Aorta (tissue), 5 donors: Measurements from ENCODE around the gene INTS7. TPM values are rescaled to one million over a fixed set of nuclear protein-coding genes. Genes with fewer than 3 reads are reported as not detected.

Experiments used
- ATAC-seq: fragments of 200-7000 bp; cut with Tn5 transposase; one replicate; pipeline ENCODE4 v1.9.1; 2022; ENCODE audit warnings: moderate library complexity; ENCODE audit not compliant: low FRiP score
- DNase-seq, 2 donors: peaks; one replicate each; pipeline ENCODE4 v3.0.0-alpha.2; 2020
- H3K27ac ChIP-seq, 2 donors: one replicate each; pipeline ENCODE4 v1.5.1; 2013; ENCODE audit warnings: low read length in 2 of 2, mild to moderate bottlenecking in 2 of 2, moderate library complexity in 2 of 2, control low read depth in 1 of 2, inconsistent platforms in 1 of 2, low read depth in 1 of 2
- H3K27me3 ChIP-seq, 2 donors: one replicate each; pipeline ENCODE4 v1.6.1; 2013; ENCODE audit warnings: control low read depth in 1 of 2, low read length in 1 of 2, mild to moderate bottlenecking in 1 of 2, moderate library complexity in 1 of 2; ENCODE audit not compliant: insufficient read depth in 2 of 2, control insufficient read depth in 1 of 2
- H3K36me3 ChIP-seq, 2 donors: one replicate each; pipeline ENCODE4 v1.6.1; 2013; ENCODE audit warnings: control low read depth in 1 of 2, low read length in 1 of 2, mild to moderate bottlenecking in 1 of 2; ENCODE audit not compliant: insufficient read depth in 2 of 2, control insufficient read depth in 1 of 2
- H3K4me1 ChIP-seq, 2 donors: one replicate each; pipeline ENCODE4 v1.6.1; 2013; ENCODE audit warnings: low read length in 2 of 2, control low read depth in 1 of 2, mild to moderate bottlenecking in 1 of 2, moderate library complexity in 1 of 2; ENCODE audit not compliant: insufficient read depth in 2 of 2, control insufficient read depth in 1 of 2
- H3K4me3 ChIP-seq, 2 donors: one replicate each; pipeline ENCODE4 v1.5.1; 2013; ENCODE audit warnings: low read length in 2 of 2, control low read depth in 1 of 2, mild to moderate bottlenecking in 1 of 2
- H3K9me3 ChIP-seq: one replicate; pipeline ENCODE4 v1.6.1; 2013; ENCODE audit warnings: mild to moderate bottlenecking, low read length; ENCODE audit not compliant: control insufficient read depth
- WGBS, 2 donors: extraction: QIAGEN DNeasy Blood & Tissue Kit; methylation state at CpG; one replicate each; pipeline ENCODE4 v1.1.7; 2013; 5-methylcytosine and 5-hydroxymethylcytosine counted together
- intact Hi-C, 2 donors: fragments of 100-400 bp; cut with DNase I; formaldehyde crosslinking; loops; one replicate each; pipeline versions ENCODE4 v1.14.2 to v1.15.0; 2022
- polyA plus RNA-seq, 2 donors: library from polyadenylated mRNA; stranded (reverse); fragments of 200-250 nt; gene quantifications; one replicate each; pipeline ENCODE4 v1.2.3, GENCODE V29; 2013
- total RNA-seq, 2 donors: library from RNA; stranded (reverse); fragmentation: NEBNext Ultra II Directional; extraction: Animal tissue kit (Norgen Biotek cat#: 25700); gene quantifications; one replicate each; pipeline ENCODE4 v1.2.1, GENCODE V29; 2021
- donor health status: healthy with polysubstance abuse.
- donor health status: Bipolar disorder and iron deficiency.
- donor health status: DM: no; HTN: no; CAD: no.
- donor health status: DM: no; HTN: no; CAD: no.
- donor health status: DM: yes; HTN: yes; CAD: no.

Gene INTS7
- total and polyA plus RNA-seq, 4 donors, result 3.8 to 9.4 (median 5.7) TPM

- no peak for ATAC-seq
- no peak for DNase-seq
- 81 to 83% methylated on average over 4 of the region's 4 CpGs for WGBS, 2 donors
Measured at GRCh38 chr1:211902624-211903291, 132.6 kb downstream of the INTS7 start.

GRCh38 chr1:211901945-211902344 is 133.4 kb downstream of the INTS7 start:
- H3K4me3 ChIP-seq, result no peak overlapping the region
- H3K27me3 ChIP-seq, result no peaks in the 10 kb centered on the region
- H3K9me3 ChIP-seq, result no peaks in the 10 kb centered on the region
- ATAC-seq (no peak), DNase-seq (no peak)
- H3K27ac ChIP-seq, result no peak overlapping the region
- intact Hi-C loops, result no loop called here
- no peaks in the 10 kb centered on the region for H3K4me1 ChIP-seq
- WGBS, 2 donors, result 93 to 94% methylated on average over 2 of the region's 2 CpGs
- no peaks in the 10 kb centered on the region for H3K36me3 ChIP-seq

More at GRCh38 chr1:211902624-211903291, 132.6 kb downstream of the INTS7 start:
- intact Hi-C loops, result no loop called here
- H3K36me3 ChIP-seq, result no peaks in the 10 kb centered on the region
- H3K27me3 ChIP-seq, result no peaks in the 10 kb centered on the region
- H3K4me1 ChIP-seq, result no peaks in the 10 kb centered on the region
- H3K27ac ChIP-seq, result no peak overlapping the region
- H3K4me3 ChIP-seq, result no peak overlapping the region
- peaks cover 2% of the 10 kb centered on the region for H3K9me3 ChIP-seq

GRCh38 chr1:211900441-211900840 is 134.9 kb downstream of the INTS7 start:
- Histone ChIP-seq H3K27me3 (no peaks in the 10 kb centered on the region), H3K9me3 (no peaks in the 10 kb centered on the region), H3K36me3 (no peaks in the 10 kb centered on the region), H3K4me3 (no peak overlapping the region), H3K27ac (no peak overlapping the region), H3K4me1 (no peaks in the 10 kb centered on the region)
- ATAC-seq (no peak), DNase-seq (no peak)
- intact Hi-C loops, result no loop called here
- WGBS, 2 donors, result 88 to 90% methylated on average over 2 of the region's 2 CpGs

GRCh38 chr1:211896958-211897357 is 138.4 kb downstream of the INTS7 start:
- no peaks in the 10 kb centered on the region for H3K9me3 ChIP-seq
- no peak for DNase-seq
- no peaks in the 10 kb centered on the region for H3K4me1 ChIP-seq
- intact Hi-C loops, result no loop called here
- no peaks in the 10 kb centered on the region for H3K27me3 ChIP-seq
- no peaks in the 10 kb centered on the region for H3K36me3 ChIP-seq
- WGBS, 2 donors, result 54 to 61% methylated on average over 9 of the region's 9 CpGs
- ATAC-seq, result no peak
- H3K4me3 ChIP-seq, result no peak overlapping the region
- no peak overlapping the region for H3K27ac ChIP-seq

GRCh38 chr1:211895126-211895759 is 140.1 kb downstream of the INTS7 start:
- Histone ChIP-seq H3K27me3 (no peaks in the 10 kb centered on the region), H3K4me1 (no peaks in the 10 kb centered on the region), H3K9me3 (no peaks in the 10 kb centered on the region), H3K27ac (no peak overlapping the region), H3K4me3 (no peak overlapping the region), H3K36me3 (no peaks in the 10 kb centered on the region)
- 73 to 77% methylated on average over 3 of the region's 3 CpGs for WGBS, 2 donors
- DNase-seq (no peak), ATAC-seq (no peak)
- intact Hi-C loops, result no loop called here

GRCh38 chr1:211894312-211894711 is 141.0 kb downstream of the INTS7 start:
- WGBS, 2 donors, result 84 to 90% methylated on average over 5 of the region's 5 CpGs
- no peak overlapping the region for H3K27ac ChIP-seq
- H3K4me3 ChIP-seq, result no peak overlapping the region
- no peak for DNase-seq
- no peaks in the 10 kb centered on the region for H3K36me3 ChIP-seq
- H3K4me1 ChIP-seq, result no peaks in the 10 kb centered on the region
- ATAC-seq, result no peak
- no peaks in the 10 kb centered on the region for H3K9me3 ChIP-seq
- intact Hi-C loops, result no loop called here
- no peaks in the 10 kb centered on the region for H3K27me3 ChIP-seq

GRCh38 chr1:211893260-211893659 is 142.1 kb downstream of the INTS7 start:
- Histone ChIP-seq H3K27ac (no peak overlapping the region), H3K36me3 (no peaks in the 10 kb centered on the region), H3K4me1 (no peaks in the 10 kb centered on the region), H3K4me3 (no peak overlapping the region), H3K27me3 (no peaks in the 10 kb centered on the region), H3K9me3 (no peaks in the 10 kb centered on the region)
- no peak for DNase-seq
- intact Hi-C loops, result no loop called here
- WGBS, 2 donors, result 65 to 73% methylated on average over 5 of the region's 5 CpGs
- no peak for ATAC-seq

GRCh38 chr1:211892577-211892976 is 142.8 kb downstream of the INTS7 start:
- Histone ChIP-seq H3K4me1 (no peaks in the 10 kb centered on the region), H3K36me3 (no peaks in the 10 kb centered on the region), H3K27me3 (no peaks in the 10 kb centered on the region), H3K4me3 (no peak overlapping the region), H3K27ac (no peak overlapping the region), H3K9me3 (no peaks in the 10 kb centered on the region)
- WGBS, 2 donors, result 28 to 29% methylated on average over 3 of the region's 3 CpGs
- no peak for DNase-seq
- no peak for ATAC-seq
- intact Hi-C loops, result no loop called here

- Histone ChIP-seq H3K27ac (no peak overlapping the region), H3K4me1 (no peaks in the 10 kb centered on the region), H3K36me3 (no peaks in the 10 kb centered on the region), H3K9me3 (no peaks in the 10 kb centered on the region), H3K4me3 (no peak overlapping the region), H3K27me3 (no peaks in the 10 kb centered on the region)
- intact Hi-C loops, result no loop called here
- ATAC-seq (no peak), DNase-seq (no peak)
- 86 to 87% methylated on average over 1 of the region's 1 CpG for WGBS, 2 donors
Measured at GRCh38 chr1:211891708-211892107, 143.6 kb downstream of the INTS7 start.
